Suprapubic skin (tissue), 4 donors: Measurements from ENCODE around the gene SCO2. TPM values are rescaled to one million over a fixed set of nuclear protein-coding genes. Genes with fewer than 3 reads are reported as not detected.

ENCODE experiments used
- DNase-seq, 2 donors: peaks; one replicate each; pipeline ENCODE4 v3.0.0-alpha.2; 2019; ENCODE audit warnings: low spot score in 2 of 2
- H3K27ac ChIP-seq: fragments of 200-600 bp; sonication (generic); one replicate; pipeline ENCODE4 v1.5.1; 2019
- H3K27me3 ChIP-seq: fragments of 200-600 bp; sonication (generic); one replicate; pipeline ENCODE4 v1.5.1; 2019
- H3K36me3 ChIP-seq: fragments of 200-600 bp; sonication (generic); one replicate; pipeline ENCODE4 v1.5.1; 2019
- H3K4me1 ChIP-seq: fragments of 200-600 bp; sonication (generic); one replicate; pipeline ENCODE4 v1.5.1; 2019
- H3K4me3 ChIP-seq: fragments of 200-600 bp; sonication (generic); one replicate; pipeline ENCODE4 v1.5.1; 2019; ENCODE audit warnings: mild to moderate bottlenecking
- H3K9me3 ChIP-seq: fragments of 200-600 bp; sonication (generic); one replicate; pipeline ENCODE4 v1.5.1; 2019
- EP300 ChIP-seq: sonication (generic); formaldehyde crosslinking; IDR thresholded peaks from one replicate; pipeline ENCODE4 v1.6.1; 2017; ENCODE audit warnings: antibody characterized with exemption
- POLR2A ChIP-seq, 2 donors: fragments of 450-650 bp; IDR thresholded peaks; one replicate each; pipeline ENCODE4 v1.6.1; 2017; ENCODE audit warnings: antibody characterized with exemption in 2 of 2, mild to moderate bottlenecking in 2 of 2, moderate library complexity in 2 of 2
- POLR2AphosphoS5 ChIP-seq, 3 donors: sonication (generic); formaldehyde crosslinking; IDR thresholded peaks; one replicate each; pipeline ENCODE4 v1.6.1; 2017; ENCODE audit warnings: antibody characterized with exemption in 3 of 3
- WGBS: methylation state at CpG from one replicate; pipeline ENCODE4 v1.1.5; 2018; 5-methylcytosine and 5-hydroxymethylcytosine counted together
- total RNA-seq, 4 donors: library from RNA; depleted of rRNA; stranded (reverse); fragments of >200 nt; gene quantifications; one replicate each; pipeline ENCODE4 v1.1.0, GENCODE V29; 2016
- TF ChIP-seq, protein P1 (sequence below), 2 donors: fragments of 200-600 bp in 1 of 2; fragments of 450-650 bp in 1 of 2; sonication (generic) in 1 of 2; IDR thresholded peaks; one replicate each; pipeline ENCODE4 v1.5.1; 2016 to 2019; ENCODE audit warnings: antibody characterized with exemption in 2 of 2, mild to moderate bottlenecking in 1 of 2, moderate library complexity in 1 of 2

Gene SCO2, protein sequence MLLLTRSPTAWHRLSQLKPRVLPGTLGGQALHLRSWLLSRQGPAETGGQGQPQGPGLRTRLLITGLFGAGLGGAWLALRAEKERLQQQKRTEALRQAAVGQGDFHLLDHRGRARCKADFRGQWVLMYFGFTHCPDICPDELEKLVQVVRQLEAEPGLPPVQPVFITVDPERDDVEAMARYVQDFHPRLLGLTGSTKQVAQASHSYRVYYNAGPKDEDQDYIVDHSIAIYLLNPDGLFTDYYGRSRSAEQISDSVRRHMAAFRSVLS
- total RNA-seq: 1 to 10 TPM in 3 of 4 donors, not detected in 1; 1.7 to 7.9 (median 4.7) TPM

DNA sequence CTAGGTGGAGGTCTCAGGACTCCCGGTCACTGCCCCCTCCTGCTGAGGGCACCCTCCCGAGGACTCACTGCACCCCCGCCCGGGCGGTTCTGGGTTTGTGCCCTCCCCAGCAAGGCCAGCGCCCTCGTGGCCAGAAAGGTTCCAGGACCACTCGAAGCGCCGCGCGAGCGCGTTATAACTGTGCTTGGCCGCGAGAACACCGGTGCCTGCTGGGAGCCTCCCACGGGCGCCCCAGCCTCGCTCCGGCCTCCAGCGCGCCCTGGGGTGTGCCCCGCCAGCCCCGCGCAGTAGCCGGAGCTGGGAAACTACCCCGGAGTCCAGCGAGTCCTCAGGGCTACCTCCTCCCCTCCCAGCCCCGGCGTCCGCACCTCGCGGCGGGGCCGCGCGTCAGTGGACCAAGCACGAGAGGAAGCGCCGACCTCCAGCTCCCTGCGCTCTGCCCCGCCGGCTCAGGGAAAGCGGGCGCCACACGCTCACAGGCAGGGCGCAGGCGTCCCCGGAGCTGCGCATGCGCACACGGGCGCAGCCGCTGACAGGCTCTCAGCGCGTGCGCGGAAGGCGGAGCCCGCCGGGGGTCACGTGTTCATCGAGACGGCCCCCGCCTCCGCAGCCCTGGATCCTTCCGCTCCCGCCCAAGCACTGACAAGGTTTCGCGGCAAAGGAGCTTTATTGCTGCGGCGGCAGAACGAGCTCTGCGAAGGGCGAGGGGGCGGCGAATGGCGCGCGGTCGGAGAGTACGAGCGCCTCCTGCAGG, at the start of gene SCO2:
TSS of gene SCO2 (minus strand) at position 495 of the 754 bp plus-strand sequence. CDS start 1,187 bp downstream, outside the sequence.
- Histone ChIP-seq H3K27me3 (no peaks in the 10 kb centered on the region), H3K4me3 (peak within 1 kb of the TSS; percentile 91), H3K9me3 (no peaks in the 10 kb centered on the region), H3K4me1 (peaks cover 53% of the 10 kb centered on the region), H3K27ac (peak within 1 kb of the TSS; percentile 96), H3K36me3 (peaks cover 38% of the 10 kb centered on the region)
- peak; percentile 97 to 98 for DNase-seq
- WGBS: 0% methylated on average over 4 of the region's 84 CpGs
- peak in 2 of 3 donors; percentile 86 to 94 for TF ChIP-seq POLR2AphosphoS5 (IDR thresholded peaks at IDR 0.05)
- TF ChIP-seq, protein P1, sequence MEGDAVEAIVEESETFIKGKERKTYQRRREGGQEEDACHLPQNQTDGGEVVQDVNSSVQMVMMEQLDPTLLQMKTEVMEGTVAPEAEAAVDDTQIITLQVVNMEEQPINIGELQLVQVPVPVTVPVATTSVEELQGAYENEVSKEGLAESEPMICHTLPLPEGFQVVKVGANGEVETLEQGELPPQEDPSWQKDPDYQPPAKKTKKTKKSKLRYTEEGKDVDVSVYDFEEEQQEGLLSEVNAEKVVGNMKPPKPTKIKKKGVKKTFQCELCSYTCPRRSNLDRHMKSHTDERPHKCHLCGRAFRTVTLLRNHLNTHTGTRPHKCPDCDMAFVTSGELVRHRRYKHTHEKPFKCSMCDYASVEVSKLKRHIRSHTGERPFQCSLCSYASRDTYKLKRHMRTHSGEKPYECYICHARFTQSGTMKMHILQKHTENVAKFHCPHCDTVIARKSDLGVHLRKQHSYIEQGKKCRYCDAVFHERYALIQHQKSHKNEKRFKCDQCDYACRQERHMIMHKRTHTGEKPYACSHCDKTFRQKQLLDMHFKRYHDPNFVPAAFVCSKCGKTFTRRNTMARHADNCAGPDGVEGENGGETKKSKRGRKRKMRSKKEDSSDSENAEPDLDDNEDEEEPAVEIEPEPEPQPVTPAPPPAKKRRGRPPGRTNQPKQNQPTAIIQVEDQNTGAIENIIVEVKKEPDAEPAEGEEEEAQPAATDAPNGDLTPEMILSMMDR (IDR thresholded peaks at IDR 0.05): peak in 1 of 2 donors; percentile 62
- no peak for TF ChIP-seq EP300
- peak in 1 of 2 donors; percentile 64 for TF ChIP-seq POLR2A (IDR thresholded peaks at IDR 0.05)

DNA sequence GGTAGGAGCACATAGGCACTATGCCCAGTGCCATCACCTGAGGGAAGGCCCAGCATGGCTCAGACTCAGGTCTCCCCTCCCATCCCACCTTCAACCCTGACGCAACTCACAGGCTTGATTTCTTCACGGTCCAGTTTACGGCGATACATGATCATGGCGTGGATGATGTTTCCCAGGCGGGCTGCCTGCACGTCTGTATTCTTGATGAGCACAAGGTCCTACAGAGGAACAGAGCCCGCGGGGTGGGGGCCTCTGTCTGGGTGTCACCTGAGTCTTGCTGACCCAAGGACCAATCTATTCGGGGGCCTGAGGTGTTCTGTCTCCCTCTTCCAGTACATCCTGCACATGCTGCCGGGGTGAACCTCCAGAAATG, 49.0 kb upstream of the SCO2 start:
- 91% methylated on average over 11 of the region's 11 CpGs for WGBS
- H3K4me3 ChIP-seq: no peak overlapping the region
- no peak for TF ChIP-seq EP300
- TF ChIP-seq, protein P1 (IDR thresholded peaks at IDR 0.05): no peak
- no peak for TF ChIP-seq POLR2AphosphoS5 (IDR thresholded peaks at IDR 0.05)
- TF ChIP-seq POLR2A (IDR thresholded peaks at IDR 0.05): no peak
- DNase-seq: peak in 1 of 2 donors; percentile 55
- H3K4me1 ChIP-seq: peaks cover 14% of the 10 kb centered on the region
- H3K27me3 ChIP-seq: no peaks in the 10 kb centered on the region
- H3K27ac ChIP-seq: no peak overlapping the region
- H3K36me3 ChIP-seq: peaks cover 33% of the 10 kb centered on the region
- H3K9me3 ChIP-seq: no peaks in the 10 kb centered on the region

DNA sequence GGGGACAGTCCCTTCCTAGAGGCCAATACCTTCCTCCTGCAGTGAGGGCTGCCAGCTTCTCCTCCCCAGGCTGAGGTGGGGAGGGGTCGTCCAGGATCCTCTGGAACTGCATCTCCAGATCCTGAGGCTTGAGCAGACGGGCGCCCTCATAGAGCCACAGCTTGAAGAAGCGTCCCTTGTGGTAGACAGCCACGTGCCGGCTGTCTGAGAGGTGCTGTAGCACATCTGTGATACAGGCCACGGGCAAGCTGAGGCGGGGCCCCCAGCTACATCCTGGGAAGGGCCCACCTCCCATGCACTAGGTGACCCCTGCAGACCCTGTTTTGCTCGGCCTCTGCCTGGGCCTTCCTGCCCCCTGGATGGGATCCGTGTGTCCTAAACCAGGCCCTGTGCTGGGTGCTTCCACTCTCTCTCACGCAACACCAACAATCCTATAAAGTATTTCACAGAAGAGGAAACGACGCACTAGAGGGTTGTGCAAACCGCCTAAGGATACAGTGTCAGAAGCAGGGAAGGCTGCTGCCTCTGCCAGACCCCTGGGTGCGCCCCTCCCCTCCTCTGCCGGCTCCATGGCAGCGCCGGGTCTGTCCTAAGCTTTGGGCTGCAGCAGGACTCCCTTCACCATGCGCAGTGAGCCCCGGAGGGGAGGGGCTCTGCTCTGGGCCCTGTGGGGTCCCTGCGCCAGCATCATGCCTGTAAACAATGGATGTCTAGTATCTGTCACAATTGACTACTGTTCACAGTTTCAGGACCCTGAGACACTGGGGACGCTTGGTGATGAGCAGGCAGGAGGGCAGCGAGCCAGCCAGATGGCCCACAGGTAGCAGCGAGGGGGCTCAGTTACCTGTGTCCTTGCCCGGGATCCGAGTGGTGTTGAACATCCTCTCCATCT, 48.3 kb upstream of the SCO2 start:
- peaks cover 9% of the 10 kb centered on the region for H3K4me1 ChIP-seq
- H3K27ac ChIP-seq: no peak overlapping the region
- H3K4me3 ChIP-seq: no peak overlapping the region
- peak in 1 of 2 donors; percentile 40 for DNase-seq
- TF ChIP-seq POLR2A (IDR thresholded peaks at IDR 0.05): no peak
- no peaks in the 10 kb centered on the region for H3K27me3 ChIP-seq
- H3K9me3 ChIP-seq: no peaks in the 10 kb centered on the region
- 79% methylated on average over 13 of the region's 26 CpGs for WGBS
- peaks cover 30% of the 10 kb centered on the region for H3K36me3 ChIP-seq

DNA sequence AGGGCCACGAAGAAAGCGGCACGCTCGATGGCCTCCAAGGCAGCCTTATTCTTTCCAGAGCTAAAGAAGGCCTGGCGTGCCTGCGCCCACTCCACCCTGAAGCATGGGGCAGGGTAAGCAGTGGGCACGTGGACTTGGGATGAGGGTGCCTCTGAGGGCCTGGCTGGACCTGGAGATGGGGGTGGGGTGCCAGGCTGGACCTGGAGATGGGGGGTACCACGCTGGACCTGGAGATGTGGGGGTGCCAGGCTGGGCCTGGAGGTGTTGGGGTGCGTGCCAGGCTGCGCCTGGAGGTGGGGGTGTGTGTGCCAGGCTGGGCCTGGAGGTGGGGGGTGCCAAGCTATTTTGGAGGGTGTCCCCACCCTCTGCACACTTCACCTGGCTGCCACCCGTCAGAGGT, 47.6 kb upstream of the SCO2 start:
- 80% methylated on average over 4 of the region's 11 CpGs for WGBS

More for the DNA sequence above, 47.6 kb upstream of the SCO2 start:
- Histone ChIP-seq H3K27ac (no peak overlapping the region), H3K27me3 (no peaks in the 10 kb centered on the region), H3K9me3 (no peaks in the 10 kb centered on the region), H3K4me3 (no peak overlapping the region), H3K36me3 (peaks cover 29% of the 10 kb centered on the region), H3K4me1 (peaks cover 1% of the 10 kb centered on the region)
- TF ChIP-seq, protein P1 (IDR thresholded peaks at IDR 0.05): no peak
- no peak for TF ChIP-seq POLR2A (IDR thresholded peaks at IDR 0.05)
- no peak for TF ChIP-seq EP300
- no peak for TF ChIP-seq POLR2AphosphoS5 (IDR thresholded peaks at IDR 0.05)
- peak in 1 of 2 donors; percentile 51 for DNase-seq
